ENCODE results near the gene SCYL1.

The SCYL1 gene

GRCh38 chr11:65506290-65506771 is 18.6 kb upstream of the SCYL1 start:
- no peak for DNase-seq

- DNase-seq = peak; percentile 77
Observed at GRCh38 chr11:65506772-65507505, 17.9 kb upstream of the SCYL1 start.

GRCh38 chr11:65512311-65512710 is 12.6 kb upstream of the SCYL1 start:
- DNase-seq = peak; percentile 10

GRCh38 chr11:65516135-65516968 is 8.5 kb upstream of the SCYL1 start:
- peak; percentile 15 for DNase-seq

GRCh38 chr11:65518941-65519549 is 5.8 kb upstream of the SCYL1 start:
- peak; percentile 22 for DNase-seq

- peak; percentile 25 for DNase-seq
Observed at GRCh38 chr11:65521777-65522521, 2.9 kb upstream of the SCYL1 start.

- DNase-seq = peak; percentile 23
Observed at GRCh38 chr11:65522718-65523630, 1.9 kb upstream of the SCYL1 start.

- DNase-seq = peak; percentile 35
Observed at GRCh38 chr11:65523631-65523968, 1.3 kb upstream of the SCYL1 start.

GRCh38 chr11:65524014-65524740 is 706 bp upstream of the SCYL1 start:
- peak; percentile 58 for DNase-seq

- peak; percentile 31 for DNase-seq
Observed at GRCh38 chr11:65525546-65526480, 930 bp downstream of the SCYL1 start.

- peak; percentile 29 for DNase-seq
Observed at GRCh38 chr11:65526744-65527143, 1.9 kb downstream of the SCYL1 start.

- no peak for DNase-seq
Observed at GRCh38 chr11:65528819-65529350, 4.0 kb downstream of the SCYL1 start.

- DNase-seq = no peak
Observed at GRCh38 chr11:65529475-65530156, 4.7 kb downstream of the SCYL1 start.

- DNase-seq = no peak
Observed at GRCh38 chr11:65530157-65530496, 5.2 kb downstream of the SCYL1 start.

- no peak for DNase-seq
Observed at GRCh38 chr11:65532388-65533064, 7.6 kb downstream of the SCYL1 start.

GRCh38 chr11:65535102-65535501 is 10.2 kb downstream of the SCYL1 start:
- DNase-seq = no peak

- no peak for DNase-seq
Observed at GRCh38 chr11:65536412-65537295, 11.8 kb downstream of the SCYL1 start.

- DNase-seq = no peak
Observed at GRCh38 chr11:65537296-65537597, 12.4 kb downstream of the SCYL1 start.

Data from left hindlimb (tissue), 1 donor.